Measurements from ENCODE around the gene RBM10.
"Not testable (repeated sequence)": the region's sequence is repeated elsewhere in the genome, so short reads cannot be mapped to it uniquely, and the experiment has no call there.

The RBM10 gene

DNA sequence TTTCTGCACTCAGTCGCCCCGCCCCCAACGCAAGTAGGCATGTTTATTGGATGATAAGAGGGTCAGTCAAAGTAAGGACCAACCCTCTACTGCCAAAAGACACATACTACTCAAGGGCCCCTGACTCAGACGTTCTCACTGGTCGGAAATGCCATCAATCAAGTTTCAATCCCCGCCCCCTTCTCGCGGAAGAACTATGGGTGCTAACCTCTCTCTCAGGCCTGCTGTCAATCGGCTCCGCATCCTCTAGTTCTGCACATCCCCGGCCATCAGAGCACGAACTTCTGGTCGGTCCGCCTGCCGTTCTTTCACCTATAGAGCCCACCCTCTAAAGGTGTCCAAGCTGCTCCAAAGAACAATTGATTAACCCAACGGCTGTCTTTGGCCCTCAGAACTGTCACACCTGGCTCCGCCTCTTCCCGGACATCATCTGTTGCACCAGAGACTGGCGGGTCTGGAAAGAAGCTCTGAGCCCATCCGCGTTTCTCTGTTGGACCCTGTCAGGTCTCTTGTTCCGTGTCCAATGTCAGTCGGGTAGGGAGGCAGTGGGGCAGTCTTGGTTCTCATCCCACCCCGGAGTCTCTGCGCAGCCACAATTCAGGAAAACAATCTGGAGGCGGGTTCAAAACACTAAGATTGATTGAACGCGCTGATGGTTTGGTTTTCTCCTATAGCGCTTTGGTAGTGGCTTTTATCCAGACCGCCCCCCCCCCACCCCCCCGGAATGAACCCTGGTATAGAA, 15.7 kb upstream of the RBM10 start:
- H3K4me3 ChIP-seq (ENCODE audit: low read depth, low read length), result peak overlapping the region; percentile 71
- TF ChIP-seq, protein P1, sequence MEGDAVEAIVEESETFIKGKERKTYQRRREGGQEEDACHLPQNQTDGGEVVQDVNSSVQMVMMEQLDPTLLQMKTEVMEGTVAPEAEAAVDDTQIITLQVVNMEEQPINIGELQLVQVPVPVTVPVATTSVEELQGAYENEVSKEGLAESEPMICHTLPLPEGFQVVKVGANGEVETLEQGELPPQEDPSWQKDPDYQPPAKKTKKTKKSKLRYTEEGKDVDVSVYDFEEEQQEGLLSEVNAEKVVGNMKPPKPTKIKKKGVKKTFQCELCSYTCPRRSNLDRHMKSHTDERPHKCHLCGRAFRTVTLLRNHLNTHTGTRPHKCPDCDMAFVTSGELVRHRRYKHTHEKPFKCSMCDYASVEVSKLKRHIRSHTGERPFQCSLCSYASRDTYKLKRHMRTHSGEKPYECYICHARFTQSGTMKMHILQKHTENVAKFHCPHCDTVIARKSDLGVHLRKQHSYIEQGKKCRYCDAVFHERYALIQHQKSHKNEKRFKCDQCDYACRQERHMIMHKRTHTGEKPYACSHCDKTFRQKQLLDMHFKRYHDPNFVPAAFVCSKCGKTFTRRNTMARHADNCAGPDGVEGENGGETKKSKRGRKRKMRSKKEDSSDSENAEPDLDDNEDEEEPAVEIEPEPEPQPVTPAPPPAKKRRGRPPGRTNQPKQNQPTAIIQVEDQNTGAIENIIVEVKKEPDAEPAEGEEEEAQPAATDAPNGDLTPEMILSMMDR (IDR thresholded peaks at IDR 0.05; ENCODE audit: low read depth, low read length, missing control alignments), result no peak
- DNase-seq (ENCODE audit: low read depth), result peak; percentile 90

DNA sequence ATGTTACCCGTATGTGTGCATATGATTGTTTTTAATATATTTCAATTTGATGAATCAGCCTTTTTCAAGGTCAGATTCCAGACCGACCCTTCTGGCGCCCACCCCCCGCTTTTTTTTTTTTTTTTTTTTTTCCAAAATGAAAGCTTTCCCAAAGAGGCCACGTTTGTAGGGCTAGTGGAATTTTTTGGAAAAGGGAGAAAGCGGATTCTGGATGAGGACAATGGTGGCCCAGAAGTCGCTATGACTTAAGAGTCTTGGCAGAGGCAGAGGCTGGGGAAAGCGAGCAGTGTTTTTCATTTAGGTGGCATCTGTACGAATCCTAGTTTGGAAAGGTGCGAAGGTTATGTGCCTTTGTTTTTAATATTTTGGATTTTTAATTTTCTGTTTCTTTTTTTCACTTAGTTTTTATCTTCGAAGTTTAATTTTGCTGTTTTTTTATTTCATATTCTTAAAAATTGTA, 15.1 kb upstream of the RBM10 start:
- TF ChIP-seq, protein P1 (IDR thresholded peaks at IDR 0.05; ENCODE audit: low read depth, low read length, missing control alignments), result no peak
- DNase-seq (ENCODE audit: low read depth), result no peak
- H3K4me3 ChIP-seq (ENCODE audit: low read depth, low read length), result peak overlapping the region; percentile 71

DNA sequence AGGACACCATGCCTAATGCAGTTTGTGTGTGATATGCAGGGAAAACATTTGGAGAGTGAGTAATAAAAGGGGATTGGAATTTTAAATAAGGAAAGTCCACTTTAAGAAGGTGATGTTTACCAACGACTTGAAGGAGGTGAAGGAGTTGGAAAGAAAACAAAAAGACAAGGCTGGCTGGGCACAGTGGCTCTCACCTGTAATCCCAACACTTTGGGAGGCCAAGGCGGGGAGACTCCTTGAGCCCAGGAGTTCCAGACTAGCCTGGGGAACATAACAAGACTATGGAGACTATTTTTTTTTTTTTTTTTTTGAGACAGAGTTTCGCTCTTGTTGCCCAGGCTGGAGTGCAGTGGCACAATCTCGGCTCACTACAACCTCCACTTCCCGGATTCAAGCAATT, 11.5 kb upstream of the RBM10 start:
- no peak overlapping the region for H3K4me3 ChIP-seq (ENCODE audit: low read depth, low read length)
- no peak for DNase-seq (ENCODE audit: low read depth)
- TF ChIP-seq, protein P1 (IDR thresholded peaks at IDR 0.05; ENCODE audit: low read depth, low read length, missing control alignments), result no peak

DNA sequence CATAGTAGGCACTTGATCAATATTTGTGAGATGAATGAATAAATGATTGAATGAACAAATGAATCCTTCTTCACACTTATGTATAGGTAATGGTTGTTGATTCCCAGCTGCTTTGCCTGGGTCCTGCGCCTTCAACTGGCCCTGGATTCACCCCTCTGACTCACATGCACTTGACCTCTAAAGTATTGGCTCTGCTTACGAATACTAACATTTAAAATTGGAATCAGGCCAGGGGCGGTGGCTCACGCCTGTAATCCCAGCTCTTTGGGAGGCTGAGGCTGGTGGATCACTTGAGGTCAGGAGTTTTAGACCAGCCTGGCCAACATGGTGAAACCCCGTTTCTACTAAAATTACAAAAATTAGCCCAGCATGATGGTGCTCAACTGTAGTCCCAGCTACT, 9.4 kb upstream of the RBM10 start:
- not testable (repeated sequence) for DNase-seq (ENCODE audit: low read depth); H3K4me3 ChIP-seq (ENCODE audit: low read depth, low read length)

DNA sequence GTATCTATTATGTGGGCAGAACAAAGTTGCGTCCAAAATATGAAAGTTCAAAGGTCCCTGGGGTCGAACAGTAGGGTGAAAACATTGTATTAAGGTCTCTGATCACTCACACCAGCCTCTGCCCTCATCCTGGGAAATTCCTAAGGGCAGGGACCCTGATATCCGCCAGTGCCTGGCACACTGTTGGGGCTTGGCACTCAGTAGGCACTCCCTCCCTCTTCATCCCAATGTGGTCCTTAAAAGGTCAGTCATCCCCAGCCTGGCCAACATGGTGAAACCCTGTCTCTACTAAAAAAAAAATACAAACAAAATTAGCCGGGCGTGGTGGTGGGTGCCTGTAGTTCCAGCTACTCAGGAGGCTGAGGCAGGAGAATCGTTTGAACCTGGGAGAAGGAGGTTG, 6.8 kb upstream of the RBM10 start:
- DNase-seq (ENCODE audit: low read depth), result no peak
- TF ChIP-seq, protein P1 (IDR thresholded peaks at IDR 0.05; ENCODE audit: low read depth, low read length, missing control alignments), result no peak

DNA sequence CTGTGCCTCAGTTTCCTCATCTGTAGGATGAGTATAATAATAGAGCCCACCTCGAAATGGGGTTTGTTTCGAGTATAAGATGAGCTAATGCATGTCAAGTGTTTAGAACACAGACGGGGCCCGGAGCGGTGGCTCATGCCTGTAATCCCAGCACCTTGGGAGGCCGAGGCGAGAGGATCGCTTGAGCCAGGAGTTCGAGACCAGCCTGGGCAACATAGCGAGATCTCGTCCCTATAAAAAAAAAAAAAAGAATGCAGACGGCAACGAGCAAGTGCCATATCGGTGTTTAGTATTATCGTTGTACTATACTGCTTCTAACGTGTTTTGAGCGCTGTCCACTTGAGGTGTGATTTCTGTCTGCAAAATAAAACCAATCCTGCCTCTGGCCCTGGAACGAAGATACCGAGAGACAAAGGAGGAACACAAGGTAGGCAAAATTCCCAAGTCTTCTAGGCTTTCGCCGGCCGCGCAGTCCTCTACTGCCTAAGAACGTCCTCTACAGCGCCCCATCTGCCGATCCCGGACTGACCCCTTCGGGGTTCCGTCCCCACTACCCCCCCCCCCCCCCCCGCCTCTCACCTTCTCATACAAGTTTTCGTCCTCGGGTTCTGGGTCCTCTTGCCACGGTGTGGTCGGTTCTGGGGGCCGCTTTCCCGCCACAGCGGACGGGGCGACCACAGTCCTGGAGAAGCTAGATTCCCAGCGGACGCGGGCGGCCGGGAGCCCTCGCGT, 961 bp upstream of the RBM10 start:
- H3K4me3 ChIP-seq (ENCODE audit: low read depth, low read length), result peak overlapping the region; percentile 88
- TF ChIP-seq, protein P1 (IDR thresholded peaks at IDR 0.05; ENCODE audit: low read depth, low read length, missing control alignments), result no peak
- no peak for DNase-seq (ENCODE audit: low read depth)

More for the DNA sequence above, 6.8 kb upstream of the RBM10 start:
- H3K4me3 ChIP-seq (ENCODE audit: low read depth, low read length), result no peak overlapping the region

DNA sequence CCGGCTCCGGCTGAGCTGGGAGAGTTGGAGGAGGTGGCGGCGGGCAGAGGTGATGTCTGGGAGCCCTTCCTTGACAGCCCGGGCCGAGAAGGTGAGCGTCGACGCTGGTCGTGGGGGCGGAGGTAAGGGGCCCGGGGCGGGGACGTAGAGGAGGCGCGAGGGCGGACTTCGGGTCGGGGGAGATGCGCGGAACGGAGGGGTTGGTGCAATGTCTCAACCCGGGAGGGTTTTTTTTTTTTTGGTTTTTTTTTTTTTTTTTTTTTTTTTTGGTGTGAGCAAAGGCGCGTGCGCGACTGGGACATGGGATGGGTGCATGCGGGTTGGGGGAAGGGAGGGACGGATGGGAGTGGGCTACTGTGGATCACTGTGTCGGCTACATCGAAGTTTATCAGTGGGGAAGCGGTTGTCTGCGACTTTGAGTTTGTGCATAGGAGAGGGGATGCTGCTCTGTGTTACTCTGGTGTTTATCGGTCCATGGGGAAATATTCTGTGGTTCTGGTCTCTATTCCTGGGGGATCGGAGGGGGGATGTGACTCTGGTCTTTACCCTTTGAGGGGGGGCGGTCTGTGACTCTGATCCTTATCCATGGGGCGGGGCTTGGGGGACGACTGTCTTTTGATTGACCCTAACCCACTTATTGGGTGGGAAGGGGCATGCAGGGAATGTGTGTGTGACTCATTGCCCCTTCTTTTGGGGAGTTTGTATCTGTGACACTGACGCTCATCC, 537 bp downstream of the RBM10 start:
- no peak for DNase-seq (ENCODE audit: low read depth)
- TF ChIP-seq, protein P1 (IDR thresholded peaks at IDR 0.05; ENCODE audit: low read depth, low read length, missing control alignments), result no peak
- peak overlapping the region; percentile 88 for H3K4me3 ChIP-seq (ENCODE audit: low read depth, low read length)
